IMR-90 (cell line): Measurements from ENCODE around the gene PIGM. TPM values are rescaled to one million over a fixed set of nuclear protein-coding genes. Genes with fewer than 3 reads are reported as not detected.

Source experiments
- ATAC-seq: fragments of 200-7000 bp; cut with Tn5 transposase; 2 replicates; pipeline ENCODE4 v1.9.1; 2020; ENCODE audit warnings: low read depth, mild to moderate bottlenecking, moderate library complexity
- BruUV-seq: library from RNA; stranded (reverse); fragments of 400-500 nt; replicated peaks from 2 replicates; lab custom pipeline; 2021; lab: Mats Ljungman, UMichigan
- CTCF ChIA-PET: fragments of 300-600 bp; formaldehyde crosslinking; extraction: SDS; loops from one replicate; lab custom pipeline; 2021; ENCODE audit warnings: antibody characterized with exemption; lab: Yijun Ruan, JAX
- POLR2A ChIA-PET: fragments of 300-600 bp; sonication (Branson Sonifier 250); formaldehyde crosslinking; loops from one replicate; lab custom pipeline; 2022; ENCODE audit warnings: antibody characterized with exemption; ENCODE audit not compliant: unreplicated experiment; lab: Charles Lee
- DNase-seq: peaks from one replicate; pipeline ENCODE4 v3.0.0; 2013
- H2AFZ ChIP-seq: replicated peaks from 2 replicates; pipeline ENCODE3; 2013; ENCODE audit warnings: low read length, mild to moderate bottlenecking; ENCODE audit not compliant: poor library complexity
- H2AK5ac ChIP-seq: 2 replicates; pipeline ENCODE4 v1.6.1; 2013; ENCODE audit warnings: low read depth, low read length, inconsistent platforms
- H2AK9ac ChIP-seq: replicated peaks from 2 replicates; pipeline ENCODE3; 2013; ENCODE audit warnings: mild to moderate bottlenecking, low read depth, low read length, moderate library complexity; ENCODE audit not compliant: poor library complexity
- H2BK120ac ChIP-seq: 2 replicates; pipeline ENCODE4 v1.6.1; 2013; ENCODE audit warnings: low read depth, low read length, inconsistent platforms
- H2BK15ac ChIP-seq: 3 replicates; pipeline ENCODE4 v1.6.1; 2013; ENCODE audit warnings: low read depth, low read length, inconsistent platforms
- H2BK20ac ChIP-seq: 2 replicates; pipeline ENCODE4 v1.6.1; 2013; ENCODE audit warnings: low read depth, mild to moderate bottlenecking, inconsistent platforms, low read length, moderate library complexity
- H2BK5ac ChIP-seq: 2 replicates; pipeline ENCODE4 v1.6.1; 2013; ENCODE audit warnings: mild to moderate bottlenecking, low read depth, low read length, inconsistent platforms; ENCODE audit not compliant: poor library complexity, severe bottlenecking
- H3K14ac ChIP-seq: replicated peaks from 2 replicates; pipeline ENCODE4 v1.6.1; 2013; ENCODE audit warnings: low read depth, low read length, inconsistent platforms
- H3K18ac ChIP-seq: 2 replicates; pipeline ENCODE4 v1.6.1; 2013; ENCODE audit warnings: low read depth, low read length, control low read depth
- H3K23ac ChIP-seq: 2 replicates; pipeline ENCODE4 v1.6.1; 2013; ENCODE audit warnings: low read depth, low read length, inconsistent platforms
- H3K27ac ChIP-seq: 2 replicates; pipeline ENCODE4 v1.5.1; 2013; ENCODE audit warnings: mild to moderate bottlenecking, control low read depth, low read length; ENCODE audit not compliant: insufficient read depth
- H3K27me3 ChIP-seq: 2 replicates; pipeline ENCODE4 v1.6.1; 2013; ENCODE audit warnings: low read length; ENCODE audit not compliant: control insufficient read depth, insufficient read depth
- H3K36me3 ChIP-seq: 2 replicates; pipeline ENCODE4 v1.6.1; 2013; ENCODE audit warnings: low read length, mixed read lengths; ENCODE audit not compliant: control insufficient read depth, insufficient read depth
- H3K4ac ChIP-seq: 2 replicates; pipeline ENCODE4 v1.6.1; 2013; ENCODE audit warnings: low read depth, low read length, inconsistent platforms
- H3K4me1 ChIP-seq: 2 replicates; pipeline ENCODE4 v1.6.1; 2013; ENCODE audit warnings: low read length, mixed read lengths; ENCODE audit not compliant: control insufficient read depth, insufficient read depth
- H3K4me2 ChIP-seq: 2 replicates; pipeline ENCODE4 v1.6.1; 2013; ENCODE audit warnings: low read depth, mild to moderate bottlenecking, control low read depth, low read length, moderate library complexity
- H3K4me3 ChIP-seq: 2 replicates; pipeline ENCODE4 v1.5.1; 2013; ENCODE audit warnings: low read depth, mild to moderate bottlenecking, control low read depth, low read length, moderate library complexity; ENCODE audit not compliant: insufficient read depth
- H3K56ac ChIP-seq: 2 replicates; pipeline ENCODE4 v1.6.1; 2013; ENCODE audit warnings: low read length, inconsistent platforms; ENCODE audit not compliant: insufficient read depth; ENCODE audit errors: extremely low read depth
- H3K79me1 ChIP-seq, 2 experiments: 2 replicates each; pipeline ENCODE4 v1.6.1; 2013; ENCODE audit warnings: low read length in 2 of 2, inconsistent platforms in 1 of 2, low read depth in 1 of 2
- H3K9ac ChIP-seq: 2 replicates; pipeline ENCODE4 v1.6.1; 2013; ENCODE audit warnings: low read depth, low read length, control low read depth
- H3K9me1 ChIP-seq: 2 replicates; pipeline ENCODE4 v1.6.1; 2013; ENCODE audit warnings: low read length, inconsistent platforms; ENCODE audit not compliant: insufficient read depth
- H3K9me3 ChIP-seq: 2 replicates; pipeline ENCODE4 v1.6.1; 2013; ENCODE audit warnings: low read length; ENCODE audit not compliant: control insufficient read depth, insufficient read depth
- H4K20me1 ChIP-seq: 2 replicates; pipeline ENCODE4 v1.6.1; 2013; ENCODE audit warnings: low read length, inconsistent platforms; ENCODE audit not compliant: insufficient read depth
- H4K5ac ChIP-seq: 2 replicates; pipeline ENCODE4 v1.6.1; 2013; ENCODE audit warnings: mild to moderate bottlenecking, low read depth, low read length, control low read depth
- H4K8ac ChIP-seq, 2 experiments: 2 replicates each; pipeline ENCODE4 v1.6.1; 2013; ENCODE audit warnings: low read depth in 2 of 2, low read length in 2 of 2, control low read depth in 1 of 2, inconsistent platforms in 1 of 2
- H4K91ac ChIP-seq: 2 replicates; pipeline ENCODE4 v1.6.1; 2013; ENCODE audit warnings: low read depth, low read length, inconsistent platforms; ENCODE audit not compliant: insufficient read depth
- BHLHE40 ChIP-seq: fragments of 150-350 bp; IDR thresholded peaks from 2 replicates; pipeline ENCODE4 v1.6.1; 2016; ENCODE audit warnings: mild to moderate bottlenecking, low read depth, low read length
- CEBPB ChIP-seq: IDR thresholded peaks from 2 replicates; pipeline ENCODE4 v1.6.1; 2012; ENCODE audit warnings: low read depth, low read length, improper control_type of control experiment
- MAFK ChIP-seq: IDR thresholded peaks from 2 replicates; pipeline ENCODE4 v1.6.1; 2012; ENCODE audit warnings: low read depth, low read length, improper control_type of control experiment
- MXI1 ChIP-seq: IDR thresholded peaks from 2 replicates; pipeline ENCODE4 v1.6.1; 2012; ENCODE audit warnings: low read depth, mild to moderate bottlenecking, low read length, moderate library complexity, borderline replicate concordance
- NFE2L2 ChIP-seq: fragments of 150-350 bp; IDR thresholded peaks from 2 replicates; pipeline ENCODE4 v1.6.1; 2016; ENCODE audit warnings: low read depth, mild to moderate bottlenecking, low read length
- RCOR1 ChIP-seq: IDR thresholded peaks from 2 replicates; pipeline ENCODE4 v1.6.1; 2012; ENCODE audit warnings: mild to moderate bottlenecking, low read length, improper control_type of control experiment; ENCODE audit not compliant: insufficient replicate concordance
- RFX5 ChIP-seq: IDR thresholded peaks from 2 replicates; pipeline ENCODE4 v1.8.0; 2012; ENCODE audit warnings: low read depth, mild to moderate bottlenecking, low read length, moderate library complexity
- WGBS, 2 experiments: methylation state at CpG; one replicate each; pipeline versions ENCODE4 v1.1.5 to v1.1.7; 2013; ENCODE audit warnings: missing lambda C conversion rate in 2 of 2; ENCODE audit not compliant: insufficient read length in 1 of 2; ENCODE audit errors: extremely low coverage in 2 of 2; 5-methylcytosine and 5-hydroxymethylcytosine counted together
- dilution Hi-C: fragments of 300-500 bp; cut with HindIII; formaldehyde crosslinking; loops from one replicate; pipeline ENCODE4 v1.14.3; 2018; ENCODE audit warnings: low sequenced_read_pairs; ENCODE audit not compliant: unreplicated experiment
- in situ Hi-C: fragments of 300-500 bp; cut with MboI; formaldehyde crosslinking; loops from 3 replicates; pipeline ENCODE4 v1.14.3; 2019; ENCODE audit warnings: low sequenced_read_pairs, inconsistent platforms, mixed read lengths
- intact Hi-C: fragments of 100-400 bp; cut with micrococcal nuclease; formaldehyde crosslinking; loops from 2 replicates; pipeline ENCODE4 v1.10.0; 2022
- polyA plus RNA-seq, 3 experiments: library from polyadenylated mRNA; depleted of rRNA; stranded (reverse); fragments of >200 nt; gene quantifications; 2 replicates each; pipeline ENCODE4 v1.2.3, GENCODE V29; 2012; ENCODE audit warnings: low replicate concordance in 1 of 3
- total RNA-seq: library from RNA; depleted of rRNA; stranded (reverse); fragments of >200 nt; gene quantifications from 2 replicates; pipeline ENCODE4 v1.2.3, GENCODE V29; 2012

Gene PIGM
- total and polyA plus RNA-seq, 2 of the 4 experiments (the other 2 are of a cell fraction) = 2.9 TPM

GRCh38 chr1:160063176-160063575, 31.4 kb upstream of the PIGM start:
- no peak overlapping the region for H2BK120ac ChIP-seq
- POLR2A ChIA-PET = no interaction called here
- H3K4me1 ChIP-seq = no peaks in the 10 kb centered on the region

More at GRCh38 chr1:160063176-160063575, 31.4 kb upstream of the PIGM start:
- H2AFZ ChIP-seq = no peak overlapping the region
- CTCF ChIA-PET = no interaction called here
- H3K79me1 ChIP-seq = no peaks in the 10 kb centered on the region
- dilution Hi-C loops = no loop called here
- H3K9me1 ChIP-seq = no peaks in the 10 kb centered on the region
- no peak overlapping the region for H3K18ac ChIP-seq
- no peak overlapping the region for H3K23ac ChIP-seq
- BruUV-seq = no TSS peak
- whole genome bisulfite sequencing, 2 experiments = no CpG with 5 or more reads among the region's 5 CpGs
- no peak overlapping the region for H3K9ac ChIP-seq
- H2AK5ac ChIP-seq = no peak overlapping the region
- H3K14ac ChIP-seq = no peak overlapping the region
- peaks cover 67% of the 10 kb centered on the region for H3K27me3 ChIP-seq
- DNase-seq (no peak), ATAC-seq (no peak)
- no peak overlapping the region for H2BK15ac ChIP-seq
- no peak overlapping the region for H4K5ac ChIP-seq
- no peak overlapping the region for H3K4me3 ChIP-seq
- H4K91ac ChIP-seq = no peak overlapping the region
- no peak overlapping the region for H2BK5ac ChIP-seq
- no peak overlapping the region for H3K56ac ChIP-seq
- no peak overlapping the region for H3K27ac ChIP-seq
- in situ Hi-C loops = no loop called here
- no peaks in the 10 kb centered on the region for H3K9me3 ChIP-seq
- H3K36me3 ChIP-seq = no peaks in the 10 kb centered on the region
- no peaks in the 10 kb centered on the region for H4K20me1 ChIP-seq
- no peak overlapping the region for H2AK9ac ChIP-seq
- TF ChIP-seq NFE2L2 = no peak
- TF ChIP-seq RCOR1 = no peak
- TF ChIP-seq BHLHE40 = no peak
- TF ChIP-seq MXI1 = no peak
- no peak for TF ChIP-seq RFX5
- TF ChIP-seq MAFK = no peak
- no peak for TF ChIP-seq CEBPB
- H3K4me2 ChIP-seq = no peak overlapping the region
- no peak overlapping the region for H4K8ac ChIP-seq
- no peak overlapping the region for H3K4ac ChIP-seq
- intact Hi-C loops = no loop called here
- no peak overlapping the region for H2BK20ac ChIP-seq
